ENCODE results near the gene ADRM1. TPM values are rescaled to one million over a fixed set of nuclear protein-coding genes. Genes with fewer than 3 reads are reported as not detected.

Gene ADRM1
- total RNA-seq, 4 donors from 2014 or later = 41.8 to 126 (median 109) TPM

GRCh38 chr20:62273416-62273815, 29.4 kb upstream of the ADRM1 start:
- TF ChIP-seq CTCF (IDR thresholded peaks at IDR 0.05) (no peak), POLR2A (IDR thresholded peaks at IDR 0.05) (no peak), POLR2AphosphoS5 (IDR thresholded peaks at IDR 0.05) (no peak), EP300 (IDR thresholded peaks at IDR 0.05; ENCODE audit: low read depth) (no peak)
- in situ Hi-C loops (cut with MboI; ENCODE audit: low pct_ligation_motif_present in 1 of 4, low pct_unique_long_range_greater_than_20kb in 1 of 4, low sequenced_read_pairs in 3 of 4) (no loop called here), intact Hi-C loops (cut with DNase I; ENCODE audit: low total_unique reads) (no loop called here)
- Histone ChIP-seq H3K27ac (no peak overlapping the region), H3K27me3 (no peaks in the 10 kb centered on the region), H3K36me3 (peaks cover 0 to 26% (median 9%) of the 10 kb centered on the region in 4 donors), H3K9me3 (no peaks in the 10 kb centered on the region), H3K4me1 (no peaks in the 10 kb centered on the region), H3K4me3 (no peak overlapping the region)
- WGBS, 2 donors (ENCODE audit: low coverage in 1 of 2) = 95 to 96% methylated on average over 12 to 18 of the region's 18 CpGs
- no peak for DNase-seq

- Histone ChIP-seq H3K27ac (no peak overlapping the region), H3K4me1 (no peaks in the 10 kb centered on the region), H3K27me3 (no peaks in the 10 kb centered on the region), H3K36me3 (peaks cover 0 to 22% (median 10%) of the 10 kb centered on the region in 4 donors), H3K9me3 (no peaks in the 10 kb centered on the region), H3K4me3 (no peak overlapping the region)
- in situ Hi-C loops (cut with MboI; ENCODE audit: low pct_ligation_motif_present in 1 of 4, low pct_unique_long_range_greater_than_20kb in 1 of 4, low sequenced_read_pairs in 3 of 4) (no loop called here), intact Hi-C loops (cut with DNase I; ENCODE audit: low total_unique reads) (no loop called here)
- TF ChIP-seq POLR2A (IDR thresholded peaks at IDR 0.05) (no peak), POLR2AphosphoS5 (IDR thresholded peaks at IDR 0.05) (no peak), CTCF (IDR thresholded peaks at IDR 0.05) (no peak), EP300 (IDR thresholded peaks at IDR 0.05; ENCODE audit: low read depth) (no peak)
- 75% methylated on average over 13 of the region's 13 CpGs; no CpG with 5 or more reads in 1 of the 2 donors for WGBS, 2 donors (ENCODE audit: low coverage in 1 of 2)
- no peak for DNase-seq
Observed at GRCh38 chr20:62274332-62274950, 28.4 kb upstream of the ADRM1 start.

DNA sequence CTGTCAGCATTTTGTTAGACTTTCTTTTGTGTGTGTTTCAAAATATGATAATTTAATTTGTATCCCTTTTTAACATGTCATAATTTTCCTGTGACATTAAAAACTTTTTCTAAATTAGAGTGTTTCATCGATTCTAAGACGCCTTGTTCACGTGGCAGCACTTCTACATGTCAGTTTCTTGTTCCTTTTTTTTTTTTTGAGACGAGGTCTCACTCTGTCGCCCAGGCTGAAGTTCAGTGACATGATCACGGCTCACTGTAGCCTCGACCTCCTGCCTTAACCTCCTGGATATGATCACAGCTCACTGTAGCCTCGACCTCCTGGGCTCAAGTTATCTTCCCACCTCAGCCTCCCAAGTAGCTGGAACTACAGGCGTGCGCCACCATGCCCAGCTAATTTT, 27.6 kb upstream of the ADRM1 start:
- in situ Hi-C loops (cut with MboI; ENCODE audit: low pct_ligation_motif_present in 1 of 4, low pct_unique_long_range_greater_than_20kb in 1 of 4, low sequenced_read_pairs in 3 of 4) (no loop called here), intact Hi-C loops (cut with DNase I; ENCODE audit: low total_unique reads) (no loop called here)
- 86 to 89% methylated on average over 9 to 10 of the region's 10 CpGs for WGBS, 2 donors (ENCODE audit: low coverage in 1 of 2)
- Histone ChIP-seq H3K27ac (no peak overlapping the region), H3K27me3 (no peaks in the 10 kb centered on the region), H3K9me3 (no peaks in the 10 kb centered on the region), H3K36me3 (peaks cover 0 to 26% (median 11%) of the 10 kb centered on the region in 4 donors), H3K4me1 (no peaks in the 10 kb centered on the region), H3K4me3 (no peak overlapping the region)
- DNase-seq = no peak
- TF ChIP-seq EP300 (IDR thresholded peaks at IDR 0.05; ENCODE audit: low read depth) = no peak

- Histone ChIP-seq H3K4me3 (no peak overlapping the region), H3K36me3 (peaks cover 0 to 38% (median 13%) of the 10 kb centered on the region in 4 donors), H3K4me1 (no peaks in the 10 kb centered on the region), H3K9me3 (no peaks in the 10 kb centered on the region), H3K27me3 (no peaks in the 10 kb centered on the region), H3K27ac (no peak overlapping the region)
- no peak for DNase-seq
- 86 to 95% methylated on average over 4 to 6 of the region's 6 CpGs for WGBS, 2 donors (ENCODE audit: low coverage in 1 of 2)
- in situ Hi-C loops (cut with MboI; ENCODE audit: low pct_ligation_motif_present in 1 of 4, low pct_unique_long_range_greater_than_20kb in 1 of 4, low sequenced_read_pairs in 3 of 4) (no loop called here), intact Hi-C loops (cut with DNase I; ENCODE audit: low total_unique reads) (no loop called here)
- TF ChIP-seq POLR2AphosphoS5 (IDR thresholded peaks at IDR 0.05) (no peak), CTCF (IDR thresholded peaks at IDR 0.05) (no peak), EP300 (IDR thresholded peaks at IDR 0.05; ENCODE audit: low read depth) (no peak), POLR2A (IDR thresholded peaks at IDR 0.05) (no peak)
Observed at GRCh38 chr20:62276439-62276838, 26.4 kb upstream of the ADRM1 start.

DNA sequence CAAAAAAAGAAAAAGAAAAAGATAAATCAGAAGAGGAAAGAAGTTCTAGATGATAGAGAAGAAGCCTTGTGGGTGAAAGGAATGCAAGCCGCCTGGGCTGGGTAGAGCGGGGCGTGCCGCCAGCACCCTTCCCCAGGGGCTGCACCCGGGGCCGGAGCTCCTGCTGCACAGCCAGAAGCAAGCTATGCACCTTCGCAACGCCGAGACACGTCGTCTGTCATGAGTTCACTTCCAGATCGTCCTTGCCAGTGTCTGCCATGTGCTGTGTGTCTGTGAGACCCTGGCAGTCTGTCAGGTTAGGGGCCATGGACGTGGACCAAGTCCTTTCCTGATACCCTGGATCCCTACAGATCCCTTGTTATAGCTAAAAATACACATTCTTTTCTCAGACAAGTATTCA, 25.5 kb upstream of the ADRM1 start:
- Histone ChIP-seq H3K4me3 (no peak overlapping the region), H3K27me3 (no peaks in the 10 kb centered on the region), H3K9me3 (no peaks in the 10 kb centered on the region), H3K4me1 (no peaks in the 10 kb centered on the region), H3K36me3 (peaks cover 0 to 42% (median 15%) of the 10 kb centered on the region in 4 donors), H3K27ac (no peak overlapping the region)
- intact Hi-C loops (cut with DNase I; ENCODE audit: low total_unique reads) = no loop called here
- WGBS, 2 donors (ENCODE audit: low coverage in 1 of 2) = 87 to 89% methylated on average over 3 to 13 of the region's 13 CpGs
- TF ChIP-seq POLR2A (IDR thresholded peaks at IDR 0.05) = no peak
- no peak for TF ChIP-seq POLR2AphosphoS5 (IDR thresholded peaks at IDR 0.05)
- TF ChIP-seq CTCF (IDR thresholded peaks at IDR 0.05) = no peak
- TF ChIP-seq EP300 (IDR thresholded peaks at IDR 0.05; ENCODE audit: low read depth) = no peak
- in situ Hi-C loops (cut with MboI; ENCODE audit: low pct_ligation_motif_present in 1 of 4, low pct_unique_long_range_greater_than_20kb in 1 of 4, low sequenced_read_pairs in 3 of 4) = no loop called here
- no peak for DNase-seq

All from transverse colon (tissue), 4 donors.